ENCODE measurements around the gene MPV17L.
"Not testable (repeated sequence)": the region's sequence is repeated elsewhere in the genome, so short reads cannot be mapped to it uniquely, and the experiment has no call there.

The MPV17L gene

GRCh38 chr16:15415511-15415985, 20.0 kb downstream of the MPV17L start:
- no peak for DNase-seq

GRCh38 chr16:15417197-15417596, 21.6 kb downstream of the MPV17L start:
- DNase-seq = no peak

GRCh38 chr16:15418206-15418605, 22.7 kb downstream of the MPV17L start:
- no peak for DNase-seq

GRCh38 chr16:15421696-15422095, 26.1 kb downstream of the MPV17L start:
- DNase-seq = not testable (repeated sequence)

- no peak for DNase-seq
These were observed 26.7 kb downstream of the MPV17L start for GRCh38 chr16:15422222-15422621.

- DNase-seq = no peak
These were observed 30.3 kb downstream of the MPV17L start for GRCh38 chr16:15425861-15426260.

- no peak for DNase-seq
These were observed 31.2 kb downstream of the MPV17L start for GRCh38 chr16:15426796-15427195.

GRCh38 chr16:15427648-15428239, 32.2 kb downstream of the MPV17L start:
- peak; percentile 3 to 39 (median 18) for DNase-seq

- DNase-seq = not testable (repeated sequence)
These were observed 35.3 kb downstream of the MPV17L start for GRCh38 chr16:15430884-15431283.

GRCh38 chr16:15434079-15434424, 38.5 kb downstream of the MPV17L start:
- no peak for DNase-seq

GRCh38 chr16:15434425-15435215, 39.1 kb downstream of the MPV17L start, which contains the start of gene BMERB1:
TSS of gene BMERB1 (plus strand) at chr16:15434588. CDS start at chr16:15434654, 66 bp downstream.
- no peak for DNase-seq

GRCh38 chr16:15435216-15435864, 39.8 kb downstream of the MPV17L start:
- DNase-seq = no peak

GRCh38 chr16:15439102-15439501, 43.5 kb downstream of the MPV17L start:
- DNase-seq = no peak

GRCh38 chr16:15439521-15439920, 44.0 kb downstream of the MPV17L start:
- no peak for DNase-seq

- no peak for DNase-seq
These were observed 45.3 kb downstream of the MPV17L start for GRCh38 chr16:15440852-15441251.

- DNase-seq = not testable (repeated sequence)
These were observed 46.6 kb downstream of the MPV17L start for GRCh38 chr16:15442140-15442539.

- DNase-seq = no peak
These were observed 48.2 kb downstream of the MPV17L start for GRCh38 chr16:15443753-15444152.

- no peak for DNase-seq
These were observed 48.7 kb downstream of the MPV17L start for GRCh38 chr16:15444264-15444663.

GRCh38 chr16:15445450-15445849, 49.9 kb downstream of the MPV17L start:
- DNase-seq = no peak

GRCh38 chr16:15446901-15447300, 51.3 kb downstream of the MPV17L start:
- no peak for DNase-seq

GRCh38 chr16:15450624-15451023, 55.1 kb downstream of the MPV17L start:
- DNase-seq = no peak

GRCh38 chr16:15451098-15451731, 55.7 kb downstream of the MPV17L start:
- no peak for DNase-seq

- no peak for DNase-seq
These were observed 56.8 kb downstream of the MPV17L start for GRCh38 chr16:15452246-15452855.
